Keratinocyte (primary cell): ENCODE data around the gene CHTOP. TPM values are rescaled to one million over a fixed set of nuclear protein-coding genes. Genes with fewer than 3 reads are reported as not detected.

Experiments
- DNase-seq: peaks from one replicate; pipeline ENCODE4 v3.0.0-alpha.2; 2011; ENCODE audit warnings: low read depth, missing footprints, low spot score
- FAIRE-seq: peaks from 2 replicates; lab custom pipeline; 2011; peaks lifted over from hg19 to GRCh38; lab: Jason Lieb, UNC
- H2AFZ ChIP-seq: 2 replicates; pipeline ENCODE4 v1.6.0; 2012; ENCODE audit warnings: low read length, control low read depth, inconsistent platforms; ENCODE audit not compliant: control insufficient read depth
- H3K27ac ChIP-seq: 2 replicates; pipeline ENCODE4 v1.5.1; 2011; ENCODE audit warnings: low read length; ENCODE audit not compliant: control insufficient read depth, insufficient read depth
- H3K27me3 ChIP-seq: 3 replicates; pipeline ENCODE4 v1.6.0; 2011; ENCODE audit warnings: low read length; ENCODE audit not compliant: control insufficient read depth, insufficient read depth; ENCODE audit errors: extremely low read depth
- H3K36me3 ChIP-seq, 2 experiments: 2 replicates in 1 of 2; 3 replicates in 1 of 2; pipeline ENCODE4 v1.5.1; 2011; ENCODE audit warnings: low read length in 2 of 2, mild to moderate bottlenecking in 1 of 2; ENCODE audit not compliant: control insufficient read depth in 2 of 2, insufficient read depth in 2 of 2; ENCODE audit errors: extremely low read depth in 1 of 2
- H3K4me1 ChIP-seq: 3 replicates; pipeline ENCODE4 v1.5.1; 2011; ENCODE audit warnings: low read length; ENCODE audit not compliant: control insufficient read depth, insufficient read depth; ENCODE audit errors: extremely low read depth
- H3K4me2 ChIP-seq: 3 replicates; pipeline ENCODE4 v1.6.0; 2011; ENCODE audit warnings: low read depth, low read length; ENCODE audit not compliant: control insufficient read depth, insufficient read depth; ENCODE audit errors: extremely low read depth
- H3K4me3 ChIP-seq, 3 experiments: fragments of 200-600 bp in 1 of 3; sonication (generic) in 1 of 3; 2 replicates in 2 of 3; 3 replicates in 1 of 3; pipeline ENCODE4 v1.5.1; 2011 to 2016; ENCODE audit warnings: low read length in 3 of 3, mild to moderate bottlenecking in 3 of 3, control low read depth in 2 of 3, inconsistent platforms in 1 of 3, low read depth in 1 of 3, mixed read lengths in 1 of 3, mixed run types in 1 of 3, moderate library complexity in 1 of 3; ENCODE audit not compliant: control insufficient read depth in 2 of 3, insufficient read depth in 2 of 3; ENCODE audit errors: extremely low read depth in 1 of 3
- H3K79me2 ChIP-seq: 2 replicates; pipeline ENCODE4 v1.6.0; 2012; ENCODE audit warnings: low read length; ENCODE audit not compliant: control insufficient read depth, insufficient read depth
- H3K9ac ChIP-seq: 3 replicates; pipeline ENCODE4 v1.6.0; 2011; ENCODE audit warnings: low read length; ENCODE audit not compliant: control insufficient read depth, insufficient read depth; ENCODE audit errors: extremely low read depth
- H3K9me1 ChIP-seq: 3 replicates; pipeline ENCODE4 v1.6.0; 2011; ENCODE audit warnings: low read length; ENCODE audit not compliant: control insufficient read depth, insufficient read depth; ENCODE audit errors: extremely low read depth
- H3K9me3 ChIP-seq: 2 replicates; pipeline ENCODE4 v1.5.1; 2012; ENCODE audit warnings: low read depth, low read length; ENCODE audit not compliant: control insufficient read depth
- H4K20me1 ChIP-seq: 3 replicates; pipeline ENCODE4 v1.6.0; 2011; ENCODE audit warnings: low read length; ENCODE audit not compliant: control insufficient read depth, insufficient read depth; ENCODE audit errors: extremely low read depth
- CTCF ChIP-seq, 3 experiments: IDR thresholded peaks in 1 of 3; conservative IDR thresholded peaks in 1 of 3; optimal IDR thresholded peaks in 1 of 3; 2 replicates in 2 of 3; 3 replicates in 1 of 3; pipeline versions ENCODE3 to v1.5.1; 2011; ENCODE audit warnings: low read length in 3 of 3, mild to moderate bottlenecking in 3 of 3, moderate library complexity in 2 of 3, control low read depth in 1 of 3, inconsistent platforms in 1 of 3; ENCODE audit not compliant: insufficient read depth in 2 of 3; ENCODE audit errors: extremely low read depth in 1 of 3
- EZH2 ChIP-seq: IDR thresholded peaks from one replicate; pipeline ENCODE4 v1.6.1; 2012; ENCODE audit warnings: inconsistent platforms, mild to moderate bottlenecking, low read length, moderate library complexity
- dilution Hi-C: fragments of 300-500 bp; cut with MboI; formaldehyde crosslinking; loops from one replicate; pipeline ENCODE4 v1.7.0; 2020; ENCODE audit warnings: low sequenced_read_pairs; ENCODE audit not compliant: extremely low pct_ligation_motif_present
- polyA plus RNA-seq, 5 experiments: library from polyadenylated mRNA; depleted of rRNA in 3 of 5; stranded (reverse) in 3 of 5; stranded (forward) in 1 of 5; unstranded in 1 of 5; fragments of >200 nt; gene quantifications; 1 replicate in 1 of 5; 2 replicates in 3 of 5; 3 replicates in 1 of 5; pipeline versions ENCODE4 v1.2.1 to v1.2.3, GENCODE V29; 2011 to 2012; ENCODE audit warnings: missing spikeins in 2 of 5, low read depth in 1 of 5, low replicate concordance in 1 of 5

CHTOP gene
- polyA plus RNA-seq, 1 donor (not counting 4 experiments of a cell fraction or from before 2014, with no cell fraction given), result 68.6 TPM

GRCh38 chr1:153652805-153653500, 19.1 kb downstream of the CHTOP start:
- H3K27ac ChIP-seq, result no peak overlapping the region
- DNase-seq (no peak), FAIRE-seq (peak; percentile 13)
- H3K36me3 ChIP-seq, result no peaks in the 10 kb centered on the region
- H3K27me3 ChIP-seq, result no peaks in the 10 kb centered on the region
- H3K4me1 ChIP-seq, result peaks cover 8% of the 10 kb centered on the region
- H3K9ac ChIP-seq, result no peak overlapping the region
- H3K4me3 ChIP-seq, result no peak overlapping the region
- H3K9me1 ChIP-seq, result no peaks in the 10 kb centered on the region
- H2AFZ ChIP-seq, result peak overlapping the region; percentile 24
- peak overlapping the region; percentile 15 for H3K4me2 ChIP-seq
- dilution Hi-C loops, result no loop called here
- no peaks in the 10 kb centered on the region for H3K9me3 ChIP-seq
- no peak for TF ChIP-seq CTCF (optimal IDR thresholded peaks at IDR 0.05 in 1 of 3, IDR thresholded peaks at IDR 0.05 in 1 of 3, conservative IDR thresholded peaks at IDR 0.05 in 1 of 3; ENCODE audit: extremely low read depth in 1 of 3, insufficient read depth in 2 of 3, low read length in 3 of 3)
- TF ChIP-seq EZH2, result no peak
- H3K79me2 ChIP-seq, result no peaks in the 10 kb centered on the region
- no peaks in the 10 kb centered on the region for H4K20me1 ChIP-seq

GRCh38 chr1:153655333-153655732, 21.5 kb downstream of the CHTOP start:
- Histone ChIP-seq H3K36me3 (no peaks in the 10 kb centered on the region), H3K9me3 (no peaks in the 10 kb centered on the region), H4K20me1 (no peaks in the 10 kb centered on the region), H2AFZ (no peak overlapping the region), H3K4me2 (no peak overlapping the region), H3K27me3 (no peaks in the 10 kb centered on the region), H3K9ac (no peak overlapping the region), H3K27ac (no peak overlapping the region), H3K9me1 (no peaks in the 10 kb centered on the region), H3K4me3 (no peak overlapping the region), H3K79me2 (peaks cover 13% of the 10 kb centered on the region), H3K4me1 (peaks cover 12% of the 10 kb centered on the region)
- dilution Hi-C loops, result no loop called here
- TF ChIP-seq EZH2, result no peak
- TF ChIP-seq CTCF (optimal IDR thresholded peaks at IDR 0.05 in 1 of 3, IDR thresholded peaks at IDR 0.05 in 1 of 3, conservative IDR thresholded peaks at IDR 0.05 in 1 of 3; ENCODE audit: extremely low read depth in 1 of 3, insufficient read depth in 2 of 3, low read length in 3 of 3), result no peak
- DNase-seq, result no peak
- no peak for FAIRE-seq
